ENCODE data around the gene TSSK6.
A peak's percentile ranks its signal among the peaks of the same experiment; 100 is the strongest.

TSSK6 gene

DNA sequence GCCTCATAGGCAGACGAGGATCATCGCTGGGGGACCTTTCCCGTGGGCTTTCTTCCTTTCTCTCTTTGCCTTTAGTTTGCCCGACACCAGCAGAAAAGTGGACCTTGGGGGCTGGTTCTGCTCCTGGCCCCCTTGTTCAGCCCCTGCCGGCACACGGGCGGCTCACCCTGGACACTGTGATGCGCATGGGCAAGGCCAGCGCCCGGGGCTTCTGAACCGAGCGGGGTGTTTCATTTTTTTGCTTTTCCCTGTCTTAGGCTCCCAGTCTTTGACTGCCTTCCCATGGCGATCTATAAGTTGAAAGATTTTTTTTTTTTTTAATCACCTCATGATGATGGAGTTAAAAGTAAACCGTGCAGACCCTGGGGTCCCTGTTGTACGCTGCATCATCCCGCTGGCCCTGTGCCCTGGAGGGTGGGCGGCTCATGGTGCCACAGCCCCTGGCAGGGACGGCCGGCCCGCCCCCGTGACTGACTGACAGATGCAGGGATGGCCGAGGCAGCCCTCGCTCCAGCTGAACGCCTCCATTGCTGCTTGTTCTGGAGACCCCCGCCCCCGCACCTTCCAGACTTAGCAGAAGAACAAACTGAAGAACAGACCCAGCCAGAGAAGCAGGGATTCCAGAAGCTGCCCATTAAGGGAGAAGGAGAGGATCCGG lies 9.6 kb downstream of the TSSK6 start:
- no peak for DNase-seq (ENCODE audit: low spot score)

DNA sequence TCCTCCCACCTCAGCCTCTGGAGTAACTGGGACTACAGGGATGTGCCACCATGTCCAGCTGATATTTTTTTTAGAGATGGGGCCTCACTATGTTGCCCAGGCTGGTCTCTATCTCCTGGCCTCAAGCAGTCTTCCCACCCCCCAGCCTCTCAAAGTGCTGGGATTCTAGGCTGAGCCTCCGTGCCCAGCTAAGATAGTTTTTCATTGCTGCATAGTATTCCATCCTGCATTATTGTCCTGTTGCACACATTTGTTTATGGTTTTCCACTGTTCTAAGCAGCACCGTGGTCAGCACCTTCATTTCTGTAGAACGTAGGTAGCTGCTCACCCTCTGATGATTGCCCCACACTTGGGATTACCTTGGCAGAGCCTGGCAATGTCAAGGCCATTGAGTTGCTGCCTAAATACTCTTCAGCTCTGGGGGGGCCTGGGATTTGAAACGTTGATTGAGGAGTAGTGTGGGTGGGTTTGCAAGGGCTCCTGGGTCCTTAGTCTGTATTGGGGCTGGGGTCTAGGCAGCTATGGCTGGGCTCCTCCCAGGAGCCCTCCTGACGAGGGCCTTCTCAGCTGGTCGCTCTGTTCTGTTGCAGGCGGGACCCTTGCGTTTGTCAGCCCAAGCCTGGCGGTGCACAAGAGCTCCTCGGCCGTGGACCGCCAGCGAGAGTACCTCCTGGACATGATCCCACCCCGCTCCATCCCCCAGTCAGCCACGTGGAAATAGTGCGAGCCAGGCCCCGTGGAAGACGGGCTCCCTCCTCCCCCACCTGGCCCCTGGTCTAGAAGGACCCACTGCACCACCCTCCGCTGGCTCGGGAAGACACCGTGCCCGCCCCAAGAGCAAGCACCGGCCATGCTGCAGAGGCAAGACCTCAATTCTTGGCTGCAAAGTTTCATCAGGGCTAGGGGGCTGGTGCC lies 10.3 kb downstream of the TSSK6 start:
- DNase-seq (ENCODE audit: low spot score), result no peak

DNA sequence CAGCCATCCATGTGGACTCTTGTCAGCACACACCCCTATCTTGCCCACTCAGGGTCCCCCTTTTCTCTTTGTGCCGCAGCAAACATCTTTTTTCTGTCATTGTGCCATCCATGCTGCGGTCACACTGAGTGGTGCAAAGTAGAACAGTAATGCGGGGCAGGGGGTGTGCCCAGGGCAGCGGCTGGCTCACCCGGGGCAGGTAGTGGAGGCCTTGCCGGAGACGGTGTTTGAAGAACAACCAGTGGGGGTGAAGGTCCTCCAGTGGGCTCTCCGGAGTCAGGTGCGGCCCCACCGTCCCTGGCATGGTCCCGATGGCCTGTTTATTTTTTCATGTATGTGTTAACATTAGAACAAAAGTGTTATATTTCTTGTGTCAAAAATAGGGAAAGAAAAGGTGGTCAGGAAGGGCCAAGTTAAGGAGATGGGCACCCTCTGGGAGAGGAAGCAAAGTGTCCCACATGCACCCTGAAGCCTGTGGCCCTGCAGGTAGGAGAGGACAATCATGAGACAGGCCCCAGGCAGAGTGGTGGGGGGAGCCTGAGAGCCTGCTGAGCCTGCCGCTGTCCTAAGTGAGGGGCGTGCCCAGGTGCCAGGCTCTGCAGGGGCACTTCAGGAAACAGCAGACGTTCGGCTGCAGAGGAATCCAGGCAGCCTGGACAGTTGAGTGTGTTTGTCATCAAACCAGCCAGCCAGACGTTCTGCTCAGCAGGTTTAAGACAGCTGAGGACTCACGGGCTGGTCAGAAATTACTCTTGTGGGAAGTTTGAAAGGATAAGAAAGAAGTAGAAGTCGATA lies 12.3 kb downstream of the TSSK6 start:
- DNase-seq (ENCODE audit: low spot score), result no peak

DNA sequence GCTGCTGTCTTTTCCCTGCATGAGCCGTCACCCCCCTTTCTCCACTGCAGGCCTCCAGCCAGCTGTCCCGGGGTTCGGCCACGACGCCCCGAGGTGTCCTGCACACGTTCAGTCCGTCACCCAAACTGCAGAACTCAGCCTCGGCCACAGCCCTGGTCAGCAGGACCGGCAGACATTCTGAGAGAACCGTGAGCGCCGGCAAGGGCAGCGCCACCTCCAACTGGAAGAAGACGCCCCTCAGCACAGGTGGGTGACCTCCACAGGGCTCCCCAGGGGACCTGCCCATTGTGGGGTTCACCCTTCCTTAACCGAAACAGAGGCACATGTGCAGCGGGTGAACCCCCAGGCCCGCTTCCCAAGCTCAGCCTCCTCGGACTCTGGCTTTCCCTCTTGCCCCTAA lies 13.1 kb downstream of the TSSK6 start:
- no peak for DNase-seq (ENCODE audit: low spot score)

DNA sequence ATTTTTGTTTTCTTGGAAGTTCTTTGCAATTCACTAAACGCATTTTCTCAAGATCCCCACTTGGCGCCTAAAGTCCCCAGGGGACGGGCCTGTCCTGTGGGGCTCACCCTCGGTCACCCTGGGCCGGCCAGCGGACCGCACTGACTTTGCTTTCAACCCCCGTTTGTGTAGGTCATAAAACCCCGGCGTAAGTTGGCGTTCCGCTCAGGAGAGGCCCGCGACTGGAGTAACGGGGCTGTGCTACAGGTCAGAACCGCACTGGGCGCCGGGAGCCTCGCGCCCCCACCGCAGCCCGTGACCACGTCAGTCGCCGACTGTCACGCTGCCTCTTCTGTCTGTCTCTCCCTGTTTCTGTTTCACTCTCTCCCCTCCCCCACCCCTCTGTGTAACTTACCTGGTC lies 13.6 kb downstream of the TSSK6 start:
- DNase-seq (ENCODE audit: low spot score), result no peak

DNA sequence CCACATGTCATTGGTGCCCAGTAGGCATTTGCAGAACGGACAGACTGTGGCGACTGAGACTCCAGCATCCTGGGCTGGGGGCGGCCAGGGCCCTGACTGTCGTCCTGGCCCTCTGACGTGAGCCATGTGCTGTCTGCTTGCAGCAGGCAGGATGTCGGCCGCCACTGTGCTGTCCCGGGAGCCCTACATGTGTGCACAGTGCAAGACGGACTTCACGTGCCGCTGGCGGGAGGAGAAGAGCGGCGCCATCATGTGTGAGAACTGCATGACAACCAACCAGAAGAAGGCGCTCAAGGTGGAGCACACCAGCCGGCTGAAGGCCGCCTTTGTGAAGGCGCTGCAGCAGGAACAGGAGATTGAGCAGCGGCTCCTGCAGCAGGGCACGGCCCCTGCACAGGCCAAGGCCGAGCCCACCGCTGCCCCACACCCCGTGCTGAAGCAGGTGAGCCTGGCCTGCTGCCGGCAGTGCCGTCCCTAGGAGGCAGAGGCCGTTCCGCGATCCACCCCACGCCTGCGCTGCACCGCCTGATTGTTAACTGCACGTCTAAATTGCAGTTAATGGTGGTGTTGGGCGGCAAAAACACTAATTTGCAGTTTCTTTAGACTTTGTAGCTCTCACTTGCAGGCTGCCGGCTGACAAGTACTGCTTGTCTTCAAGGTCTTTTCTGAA lies 14.2 kb downstream of the TSSK6 start:
- DNase-seq (ENCODE audit: low spot score), result no peak

DNA sequence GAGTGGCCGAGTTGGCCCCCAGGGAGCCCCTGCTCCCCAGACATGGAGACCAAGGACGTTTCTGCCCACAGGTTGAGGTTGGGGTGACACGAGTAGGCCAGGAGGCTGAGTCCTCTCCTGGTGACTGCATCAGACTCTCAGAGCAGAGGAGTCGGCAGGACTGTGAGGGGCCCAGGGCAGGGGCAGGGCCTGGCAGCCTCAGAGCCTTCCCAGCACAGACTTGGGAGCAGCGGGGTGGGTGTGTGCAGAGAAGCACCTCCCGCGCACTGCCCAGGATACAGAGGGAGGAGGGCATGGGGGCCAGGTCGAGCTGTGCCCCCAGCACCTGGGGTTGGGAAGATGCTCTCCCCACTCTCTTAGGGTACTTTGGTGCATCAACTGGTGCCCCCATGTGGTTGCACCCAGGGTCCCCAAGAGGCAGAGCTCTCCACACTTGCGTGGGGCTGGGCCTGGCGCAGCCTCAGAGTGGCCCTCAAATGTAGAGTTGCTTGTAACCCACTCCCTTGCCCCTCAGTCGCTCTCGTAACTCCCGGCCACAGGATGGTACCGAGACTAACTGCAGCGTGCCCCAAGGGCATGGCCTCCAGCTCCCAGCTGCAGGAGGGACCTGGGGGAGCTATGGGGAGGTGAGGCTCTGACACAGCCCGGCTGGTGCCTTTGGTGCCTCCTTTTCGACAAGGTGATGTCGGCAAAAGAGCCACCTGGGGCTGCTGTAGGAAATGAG lies 15.9 kb downstream of the TSSK6 start:
- DNase-seq (ENCODE audit: low spot score), result no peak

DNA sequence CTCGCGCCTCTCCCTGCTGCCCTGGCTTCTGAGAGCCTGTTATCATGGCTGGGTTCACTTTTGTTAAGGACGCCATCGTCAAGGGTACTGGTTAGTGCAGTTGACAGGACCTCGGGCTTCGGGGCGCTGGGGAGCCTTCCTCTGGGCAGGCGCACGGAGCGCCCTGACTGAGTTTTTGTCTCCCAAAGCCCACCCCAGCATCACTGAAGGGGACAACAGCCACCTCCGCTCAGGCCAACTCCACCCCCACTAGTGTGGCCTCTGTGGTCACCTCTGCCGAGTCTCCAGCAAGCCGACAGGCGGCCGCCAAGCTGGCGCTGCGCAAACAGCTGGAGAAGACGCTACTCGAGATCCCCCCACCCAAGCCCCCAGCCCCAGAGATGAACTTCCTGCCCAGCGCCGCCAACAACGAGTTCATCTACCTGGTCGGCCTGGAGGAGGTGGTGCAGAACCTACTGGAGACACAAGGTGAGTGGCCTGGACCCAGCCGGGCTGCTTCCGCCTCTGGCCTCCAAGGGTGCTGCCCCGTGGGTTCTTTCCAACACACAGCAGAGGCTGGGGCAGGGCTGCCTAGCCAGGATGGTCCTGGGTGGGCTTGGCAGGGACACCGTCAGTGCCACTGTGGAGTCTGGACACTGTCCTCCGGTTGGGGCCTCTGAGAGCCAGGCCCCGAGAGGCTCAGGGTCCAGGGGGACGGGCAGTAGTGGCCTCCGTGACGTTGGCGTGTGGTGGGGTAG lies 16.9 kb downstream of the TSSK6 start:
- no peak for DNase-seq (ENCODE audit: low spot score)

DNA sequence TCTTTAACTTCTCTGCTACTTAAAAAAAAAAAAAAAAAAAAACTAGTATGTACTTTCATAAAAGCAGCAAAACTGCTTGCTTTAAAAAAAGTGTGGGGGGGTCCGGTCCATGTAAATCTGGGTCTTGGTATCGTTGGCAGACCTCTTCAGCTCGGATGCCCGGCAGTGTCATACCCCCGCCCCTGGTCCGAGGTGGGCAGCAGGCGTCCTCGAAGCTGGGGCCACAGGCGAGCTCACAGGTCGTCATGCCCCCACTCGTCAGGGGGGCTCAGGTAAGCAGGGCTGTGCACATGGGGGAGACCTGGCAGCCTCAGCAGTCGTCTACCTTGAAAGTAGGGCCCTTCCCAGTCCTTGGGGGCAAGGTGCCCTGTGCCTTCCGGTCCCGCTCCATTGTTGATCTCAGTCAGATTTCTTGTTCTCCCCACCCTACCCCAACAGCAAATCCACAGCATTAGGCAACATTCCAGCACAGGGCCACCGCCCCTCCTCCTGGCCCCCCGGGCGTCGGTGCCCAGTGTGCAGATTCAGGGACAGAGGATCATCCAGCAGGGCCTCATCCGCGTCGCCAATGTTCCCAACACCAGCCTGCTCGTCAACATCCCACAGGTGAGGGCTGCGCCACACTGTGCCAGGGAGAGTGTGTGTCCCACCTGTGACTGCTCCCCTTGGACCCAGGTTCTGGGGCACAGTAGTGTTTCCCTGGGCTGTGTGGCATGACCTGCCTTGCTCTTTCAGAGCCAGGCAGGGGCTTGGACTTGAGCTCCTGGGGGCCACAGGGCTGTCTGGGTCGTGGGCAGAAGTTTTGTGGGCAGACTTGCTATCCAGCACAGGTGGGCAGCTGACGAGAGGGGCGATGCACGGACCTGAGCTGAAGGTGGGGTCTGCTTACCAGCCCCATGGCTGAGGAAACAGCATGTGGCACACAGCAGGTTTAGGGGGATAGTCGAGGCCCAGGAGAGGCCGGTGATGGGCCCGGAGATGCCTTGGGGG lies 19.4 kb downstream of the TSSK6 start:
- DNase-seq (ENCODE audit: low spot score), result no peak

DNA sequence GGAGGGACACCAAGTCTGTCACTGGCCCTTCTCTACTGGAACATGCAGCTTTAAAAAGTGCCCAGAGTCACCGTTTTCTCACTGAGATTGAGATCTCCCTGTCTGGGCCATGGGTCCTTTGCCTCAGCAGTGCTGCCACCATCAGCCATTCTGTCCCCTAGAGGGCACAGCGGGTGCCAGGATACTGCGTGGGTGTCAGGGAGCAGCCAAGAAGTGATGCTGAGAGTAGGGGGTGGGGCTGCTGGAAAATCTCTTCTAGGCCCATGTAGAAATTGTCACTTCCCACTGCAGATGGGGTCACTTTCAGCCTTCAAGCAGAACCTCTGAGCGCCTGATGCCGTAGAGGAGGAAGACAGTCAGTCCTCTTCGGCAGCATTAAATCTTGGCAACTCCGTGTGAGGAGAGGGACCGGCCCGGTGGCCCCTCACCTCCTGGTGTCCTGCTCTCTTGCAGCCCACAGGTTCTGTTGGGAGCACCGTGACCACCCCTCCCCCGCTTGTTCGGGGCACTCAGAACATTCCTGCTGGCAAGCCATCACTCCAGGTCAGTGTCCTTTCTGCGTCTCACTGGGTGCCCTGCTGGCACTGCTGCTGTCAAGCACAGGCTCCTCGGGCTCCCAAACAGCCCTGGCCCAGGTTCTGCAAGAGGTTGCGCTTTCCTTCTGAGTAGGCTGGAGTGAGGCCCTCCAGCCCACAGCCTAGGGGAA lies 21.4 kb downstream of the TSSK6 start:
- no peak for DNase-seq (ENCODE audit: low spot score)

DNA sequence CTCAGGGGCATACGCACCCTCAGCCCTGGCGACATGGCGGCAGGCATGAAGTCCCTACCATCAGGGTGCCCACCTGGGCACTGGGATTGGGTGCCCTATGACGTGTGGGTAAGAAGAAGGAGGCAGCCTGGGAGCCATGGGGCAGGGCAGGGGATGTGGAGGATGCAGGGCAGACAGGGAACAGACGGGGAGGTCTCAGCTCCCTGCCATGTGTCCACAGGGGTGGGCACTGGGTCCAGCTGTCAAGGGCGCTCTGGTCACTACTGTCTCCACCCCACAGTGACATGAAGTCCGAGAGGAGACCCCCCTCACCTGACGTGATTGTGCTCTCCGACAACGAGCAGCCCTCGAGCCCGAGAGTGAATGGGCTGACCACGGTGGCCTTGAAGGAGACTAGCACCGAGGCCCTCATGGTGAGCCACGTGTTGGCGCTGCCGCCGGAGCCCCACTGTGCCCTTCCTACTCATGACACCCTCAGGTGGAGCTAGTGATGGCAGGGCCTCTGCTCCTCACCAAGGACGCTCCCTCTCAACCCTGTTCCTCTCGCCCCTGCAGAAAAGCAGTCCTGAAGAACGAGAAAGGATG lies 23.2 kb downstream of the TSSK6 start:
- no peak for DNase-seq (ENCODE audit: low spot score)

DNA sequence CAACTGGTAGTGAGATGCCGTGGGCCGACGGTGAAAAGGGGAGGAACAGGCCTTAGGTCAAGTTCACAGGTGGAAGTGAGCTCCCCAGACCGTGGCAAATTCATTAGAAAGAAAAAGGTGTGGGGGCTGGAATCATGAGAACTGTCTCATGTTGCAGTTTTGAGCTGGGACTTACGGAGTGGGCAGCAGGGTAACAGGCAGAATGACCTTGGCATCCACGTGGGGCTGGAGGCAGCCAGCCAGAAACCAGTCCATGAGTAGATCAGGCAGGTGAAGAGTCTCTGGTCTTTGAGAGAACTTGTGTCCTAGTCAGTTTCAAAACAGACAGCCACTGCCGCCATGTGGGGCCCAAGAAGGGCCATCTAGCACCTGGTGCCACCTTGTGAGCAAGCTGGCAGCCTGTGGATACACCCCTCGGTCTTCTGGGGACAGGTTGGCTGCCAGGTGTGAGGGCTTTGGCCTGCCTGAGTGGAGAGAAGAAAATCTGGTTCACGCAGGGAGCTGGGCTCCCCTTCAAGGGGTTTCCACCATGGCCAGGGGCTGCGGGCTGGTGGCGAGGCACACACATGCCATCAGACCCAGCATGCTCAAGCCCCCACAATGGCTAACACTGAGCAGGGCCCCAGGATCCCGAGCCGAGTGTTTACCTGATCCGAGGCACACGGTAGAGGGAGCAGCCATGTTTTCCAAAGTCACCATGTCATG lies 23.9 kb downstream of the TSSK6 start:
- DNase-seq (ENCODE audit: low spot score), result no peak

DNA sequence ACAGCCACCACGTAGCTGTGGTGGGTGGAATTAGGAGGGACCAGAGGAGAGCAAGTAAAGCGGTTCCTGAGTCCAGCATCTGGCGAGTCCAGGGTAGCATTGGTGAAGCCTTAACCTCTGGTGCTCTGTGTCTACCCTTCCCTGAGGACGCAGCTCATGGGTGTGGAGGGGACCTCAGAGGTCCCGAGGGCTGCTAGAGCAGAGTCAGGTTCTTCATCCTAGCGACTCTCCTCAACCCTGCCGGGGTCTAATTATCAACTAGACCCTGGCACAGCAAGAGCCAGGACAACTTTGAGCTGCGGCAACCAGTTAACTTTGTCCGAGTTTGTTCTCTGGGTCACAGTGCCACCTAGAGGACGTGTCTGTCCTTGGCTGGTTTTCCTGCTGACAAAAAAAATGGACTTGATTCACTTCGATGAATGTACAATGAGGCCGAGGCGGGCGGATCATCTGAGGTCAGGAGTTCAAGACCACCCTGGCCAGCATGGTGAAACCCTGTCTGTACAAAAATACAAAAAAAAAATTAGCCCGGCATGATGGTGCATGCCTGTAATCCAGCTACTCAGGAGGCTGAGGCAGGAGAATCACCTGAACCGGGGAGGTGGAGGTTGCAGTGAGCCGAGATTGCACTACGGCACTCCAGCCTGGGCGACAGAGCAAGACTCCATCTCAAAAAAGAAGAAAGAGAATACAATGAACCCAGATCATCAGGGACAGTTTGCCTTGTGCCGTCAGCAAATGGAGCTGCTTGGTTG lies 25.0 kb downstream of the TSSK6 start:
- peak; percentile 82 for DNase-seq (ENCODE audit: low spot score)

DNA sequence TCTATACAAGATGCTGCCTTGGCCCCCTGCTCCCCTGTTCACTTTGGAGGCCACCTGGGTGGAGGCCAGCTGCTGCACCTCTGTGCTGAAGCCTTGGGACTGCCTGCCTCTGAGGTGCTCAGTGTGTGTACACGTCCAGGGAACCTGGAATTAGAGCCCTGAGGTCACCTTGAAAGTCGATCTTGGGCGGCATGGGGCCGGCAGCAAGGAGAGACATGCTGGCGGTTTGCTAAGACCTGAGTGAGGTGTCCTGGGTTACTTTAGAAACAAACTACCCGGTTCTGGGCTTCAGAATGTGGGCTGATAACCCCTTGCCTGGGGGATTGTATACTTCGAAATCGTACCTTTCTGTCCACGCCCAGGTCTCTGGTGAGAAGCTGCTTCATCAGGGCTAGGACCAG lies 25.5 kb downstream of the TSSK6 start:
- no peak for DNase-seq (ENCODE audit: low spot score)

DNA sequence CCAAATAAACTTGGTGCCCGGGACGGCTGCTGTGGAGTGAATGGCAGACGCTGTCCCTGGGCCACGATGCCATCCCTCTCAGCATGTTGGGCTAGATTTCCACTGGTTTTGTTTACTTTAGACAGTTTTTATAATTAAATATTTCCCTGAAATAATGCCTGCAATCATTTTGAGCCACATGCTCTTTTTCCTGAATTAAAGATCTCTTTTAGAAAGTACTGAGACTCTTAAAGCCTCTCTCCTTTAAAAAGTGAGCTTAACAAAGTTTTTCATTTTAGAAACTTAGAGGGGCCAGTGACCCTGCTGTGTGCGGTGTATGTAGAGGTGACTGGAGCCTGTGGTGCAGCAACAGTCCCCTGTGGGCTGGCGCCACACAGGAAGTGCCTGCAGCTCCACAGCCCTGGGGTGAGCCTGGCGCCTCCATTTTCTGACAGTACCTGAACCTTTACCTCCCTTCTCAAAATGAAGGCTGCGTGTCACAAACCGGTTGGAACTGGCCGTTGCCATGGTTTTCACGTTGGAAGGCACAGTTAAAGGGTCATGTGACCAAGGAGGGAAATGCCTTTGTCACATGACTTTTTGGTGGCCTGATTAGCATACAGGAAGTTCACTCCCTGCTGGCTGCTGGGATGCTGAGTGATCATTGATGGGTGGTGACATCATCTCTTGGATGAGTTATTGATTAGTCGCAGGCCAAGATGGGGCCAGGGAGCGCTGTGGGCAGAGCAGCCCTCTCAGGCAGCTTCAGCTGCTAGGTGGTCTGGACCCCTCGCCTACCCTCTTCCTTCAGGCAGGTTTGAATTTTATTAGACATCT lies 26.3 kb downstream of the TSSK6 start:
- DNase-seq (ENCODE audit: low spot score), result peak; percentile 83
